GM12878 (cell line): Measurements from ENCODE around the gene CD93. TPM values are rescaled to one million over a fixed set of nuclear protein-coding genes. Genes with fewer than 3 reads are reported as not detected.

Experiments
- ATAC-seq: fragments of 200-7000 bp; cut with Tn5 transposase; 3 replicates; pipeline ENCODE4 v1.9.1; 2020; ENCODE audit warnings: mild to moderate bottlenecking, moderate library complexity
- BruUV-seq: library from RNA; stranded (reverse); fragments of 400-500 nt; replicated peaks from 2 replicates; lab custom pipeline; 2021; lab: Mats Ljungman, UMichigan
- CTCF ChIA-PET: fragments of 300-600 bp; sonication (Branson Sonifier 250); formaldehyde crosslinking; extraction: SDS; loops from one replicate; lab custom pipeline; 2021; ENCODE audit warnings: inconsistent platforms; lab: Yijun Ruan, JAX
- POLR2A ChIA-PET: fragments of 350-600 bp; formaldehyde crosslinking; extraction: SDS; loops from one replicate; lab custom pipeline; 2021; ENCODE audit warnings: inconsistent platforms; lab: Charles Lee
- RAD21 ChIA-PET: fragments of 300-600 bp; sonication (Branson Sonifier 250); formaldehyde crosslinking; loops from one replicate; lab custom pipeline; 2023; ENCODE audit warnings: antibody characterized with exemption; ENCODE audit not compliant: unreplicated experiment; lab: Charles Lee
- SMC1A ChIA-PET: fragments of 300-600 bp; sonication (Branson Sonifier 250); formaldehyde crosslinking; loops from one replicate; lab custom pipeline; 2023; ENCODE audit not compliant: unreplicated experiment, uncharacterized antibody; lab: Charles Lee
- DNase-seq: peaks from one replicate; pipeline ENCODE4 v3.0.0-alpha.2; 2011; ENCODE audit warnings: low read depth, low spot score
- FAIRE-seq: peaks from 3 replicates; lab custom pipeline; 2011; peaks lifted over from hg19 to GRCh38; lab: Jason Lieb, UNC
- H2AFZ ChIP-seq: 2 replicates; pipeline ENCODE4 v1.6.0; 2011; ENCODE audit warnings: low read depth, low read length, control low read depth; ENCODE audit not compliant: control insufficient read depth
- H3K27ac ChIP-seq: 2 replicates; pipeline ENCODE4 v1.5.1; 2011; ENCODE audit warnings: control low read depth; ENCODE audit not compliant: control insufficient read depth, insufficient read depth
- H3K27me3 ChIP-seq, 2 experiments: replicated peaks in 1 of 2; 2 replicates each; pipeline versions ENCODE4 v1.6.0 to v1.6.1; 2011; ENCODE audit warnings: low read length in 1 of 2; ENCODE audit not compliant: control insufficient read depth in 2 of 2, insufficient read depth in 2 of 2
- H3K36me3 ChIP-seq, 2 experiments: 2 replicates each; pipeline ENCODE4 v1.5.1; 2011; ENCODE audit warnings: low read length in 1 of 2; ENCODE audit not compliant: control insufficient read depth in 2 of 2, insufficient read depth in 2 of 2
- H3K4me1 ChIP-seq: 2 replicates; pipeline ENCODE4 v1.6.1; 2011; ENCODE audit warnings: mild to moderate bottlenecking, low read length, moderate library complexity, mixed read lengths; ENCODE audit not compliant: control insufficient read depth, insufficient read depth
- H3K4me2 ChIP-seq: 2 replicates; pipeline ENCODE4 v1.6.0; 2011; ENCODE audit warnings: control low read depth; ENCODE audit not compliant: control insufficient read depth, insufficient read depth
- H3K4me3 ChIP-seq: fragments of 200-600 bp; sonication (generic); 2 replicates; pipeline ENCODE4 v1.5.1; 2016
- H3K79me2 ChIP-seq: 2 replicates; pipeline ENCODE4 v1.6.0; 2011; ENCODE audit warnings: low read length; ENCODE audit not compliant: control insufficient read depth, insufficient read depth
- H3K9ac ChIP-seq: 2 replicates; pipeline ENCODE4 v1.8.0; 2011; ENCODE audit warnings: low read length, control low read depth, mixed read lengths; ENCODE audit not compliant: control insufficient read depth, insufficient read depth
- H3K9me3 ChIP-seq: replicated peaks from 3 replicates; pipeline ENCODE4 v1.5.1; 2011; ENCODE audit warnings: mild to moderate bottlenecking, low read length; ENCODE audit not compliant: control insufficient read depth, insufficient read depth
- H4K20me1 ChIP-seq: 2 replicates; pipeline ENCODE4 v1.6.0; 2011; ENCODE audit not compliant: control insufficient read depth, insufficient read depth
- BCL11A ChIP-seq: IDR thresholded peaks from 2 replicates; pipeline ENCODE4 v1.6.1; 2011; ENCODE audit warnings: low read depth, low read length
- BCL3 ChIP-seq: IDR thresholded peaks from 2 replicates; pipeline ENCODE4 v1.6.1; 2011; ENCODE audit warnings: borderline replicate concordance, low read depth, mild to moderate bottlenecking, moderate library complexity, low read length; ENCODE audit not compliant: insufficient read depth, poor library complexity, severe bottlenecking
- CREB1 ChIP-seq: IDR thresholded peaks from 2 replicates; pipeline ENCODE4 v1.6.1; 2012; ENCODE audit warnings: low read depth, mild to moderate bottlenecking, inconsistent platforms
- FOXK2 ChIP-seq: fragments of 450-650 bp; IDR thresholded peaks from 2 replicates; pipeline ENCODE4 v1.6.1; 2017; ENCODE audit warnings: mild to moderate bottlenecking, moderate library complexity
- HCFC1 ChIP-seq: fragments of 150-350 bp; IDR thresholded peaks from 2 replicates; pipeline ENCODE4 v1.6.1; 2014; ENCODE audit warnings: low read length
- HDAC2 ChIP-seq: fragments of 200-600 bp; sonication (generic); IDR thresholded peaks from 2 replicates; pipeline ENCODE4 v1.6.1; 2017
- MLLT1 ChIP-seq: fragments of 450-650 bp; IDR thresholded peaks from 2 replicates; pipeline ENCODE4 v1.6.1; 2016; ENCODE audit warnings: mild to moderate bottlenecking
- MYC ChIP-seq: IDR thresholded peaks from 2 replicates; pipeline ENCODE4 v1.6.1; 2011; ENCODE audit warnings: mild to moderate bottlenecking, low read length, moderate library complexity, inconsistent platforms; ENCODE audit not compliant: insufficient read depth, insufficient replicate concordance, insufficient read length, severe bottlenecking
- RFX5 ChIP-seq: IDR thresholded peaks from 2 replicates; pipeline ENCODE4 v1.6.1; 2011; ENCODE audit warnings: low read depth, low read length, improper control_type of control experiment
- SMARCA5 ChIP-seq: fragments of 450-650 bp; IDR thresholded peaks from 2 replicates; pipeline ENCODE4 v1.6.1; 2017; ENCODE audit warnings: mild to moderate bottlenecking
- ZBTB11 ChIP-seq: fragments of 450-650 bp; formaldehyde crosslinking; IDR thresholded peaks from 2 replicates; pipeline ENCODE4 v1.5.0; 2022; ENCODE audit warnings: mild to moderate bottlenecking, missing genetic modification characterization
- WGBS: methylation state at CpG from one replicate; pipeline ENCODE4 v1.1.6; 2016; ENCODE audit warnings: low lambda C conversion rate; ENCODE audit not compliant: insufficient replicate concordance, insufficient coverage; ENCODE audit errors: missing lambda C conversion rate; 5-methylcytosine and 5-hydroxymethylcytosine counted together
- in situ Hi-C: fragments of 300-500 bp; cut with MboI; formaldehyde crosslinking; loops from 9 replicates; pipeline ENCODE4 v1.14.3; 2018; ENCODE audit warnings: mixed read lengths
- intact Hi-C: fragments of 100-400 bp; cut with micrococcal nuclease; formaldehyde crosslinking; loops from one replicate; pipeline ENCODE4 v1.14.2; 2022; ENCODE audit not compliant: unreplicated experiment
- polyA plus RNA-seq, 11 experiments: library from polyadenylated mRNA; depleted of rRNA in 4 of 11; unstranded in 6 of 11; stranded (reverse) in 5 of 11; fragments of >200 nt; fragmentation: Nextera tagmentation in 4 of 11; fragmentation: Illumina TruSeq in 1 of 11; extraction: Ambion mirVana in 4 of 11; extraction: Trizol in 1 of 11; gene quantifications; 1 replicate in 1 of 11; 2 replicates in 10 of 11; pipeline versions ENCODE4 v1.2.1 to v1.2.3, GENCODE V29; 2011 to 2016; ENCODE audit warnings: inconsistent platforms in 2 of 11, missing spikeins in 2 of 11, low read depth in 1 of 11
- total RNA-seq, 4 experiments: library from RNA; depleted of rRNA in 3 of 4; stranded (reverse); fragments of >200 nt in 3 of 4; fragmentation: Illumina TruSeq in 1 of 4; extraction: Trizol in 1 of 4; gene quantifications; 2 replicates each; pipeline versions ENCODE4 v1.2.1 to v1.2.3, GENCODE V29; 2013 to 2021

The CD93 gene
- total and polyA plus RNA-seq, 10 of the 15 experiments (the other 5 are each of a cell fraction or from before 2014, with no cell fraction given) = 0.20 to 2.7 (median 0.92) TPM

- TF ChIP-seq BCL11A = no peak
- TF ChIP-seq SMARCA5 = no peak
- no peak for TF ChIP-seq HCFC1
- no peak for TF ChIP-seq CREB1
- TF ChIP-seq ZBTB11 (CRISPR knock-in tag) = no peak
- TF ChIP-seq HDAC2 = no peak
- TF ChIP-seq BCL3 = no peak
- TF ChIP-seq FOXK2 = no peak
- no peak for TF ChIP-seq MYC
- no peak for TF ChIP-seq RFX5
- TF ChIP-seq MLLT1 = no peak
- Histone ChIP-seq H3K27ac (no peak overlapping the region), H4K20me1 (no peaks in the 10 kb centered on the region), H3K79me2 (no peaks in the 10 kb centered on the region), H3K4me2 (no peak overlapping the region), H3K4me1 (no peaks in the 10 kb centered on the region), H3K4me3 (no peak overlapping the region), H3K27me3 (peaks cover 0 to 2% of the 10 kb centered on the region in 2 experiments; a peak in 1 of 4 replicates), H3K9ac (no peak overlapping the region), H2AFZ (no peak overlapping the region), H3K36me3 (no peaks in the 10 kb centered on the region), H3K9me3 (no peaks in the 10 kb centered on the region)
- FAIRE-seq = no peak
- ChIA-PET SMC1A (no interaction called here), RAD21 (no interaction called here), POLR2A (no interaction called here), CTCF (no interaction called here)
- ATAC-seq = no peak
- BruUV-seq = no TSS peak
- in situ Hi-C loops (no loop called here), intact Hi-C loops (no loop called here)
- no peak for DNase-seq
- 7% methylated on average over 6 of the region's 6 CpGs for WGBS
Measured at GRCh38 chr20:23032056-23032749, 53.9 kb downstream of the CD93 start.
